Parathyroid adenoma (tissue), 2 donors: ENCODE results near the gene PCDH9.
"Not testable (repeated sequence)": the region's sequence is repeated elsewhere in the genome, so short reads cannot be mapped to it uniquely, and the experiment has no call there.

Source experiments
- H2AFZ ChIP-seq: fragments of 300-600 bp; sonication (generic); one replicate; pipeline ENCODE4 v1.7.0; 2017; ENCODE audit warnings: antibody characterized with exemption, mild to moderate bottlenecking
- H3K27ac ChIP-seq: fragments of 300-600 bp; sonication (generic); one replicate; pipeline ENCODE4 v1.7.0; 2017
- H3K27me3 ChIP-seq: fragments of 300-600 bp; sonication (generic); one replicate; pipeline ENCODE4 v1.7.0; 2017; ENCODE audit warnings: low read length; ENCODE audit not compliant: control insufficient read depth, insufficient read depth
- H3K36me3 ChIP-seq: fragments of 300-600 bp; sonication (generic); one replicate; pipeline ENCODE4 v1.7.0; 2017; ENCODE audit warnings: low read length; ENCODE audit not compliant: control insufficient read depth, insufficient read depth
- H3K4me1 ChIP-seq: fragments of 300-600 bp; sonication (generic); one replicate; pipeline ENCODE4 v1.7.0; 2017; ENCODE audit warnings: control low read depth
- H3K4me2 ChIP-seq: fragments of 300-600 bp; sonication (generic); one replicate; pipeline ENCODE4 v1.7.0; 2017; ENCODE audit warnings: low read length
- H3K4me3 ChIP-seq: fragments of 300-600 bp; sonication (generic); one replicate; pipeline ENCODE4 v1.7.0; 2017; ENCODE audit warnings: low read depth, low read length
- H3K79me2 ChIP-seq: fragments of 300-600 bp; sonication (generic); one replicate; pipeline ENCODE4 v1.7.0; 2017; ENCODE audit warnings: control low read depth
- H3K9ac ChIP-seq: fragments of 300-600 bp; sonication (generic); one replicate; pipeline ENCODE4 v1.7.0; 2017; ENCODE audit warnings: mild to moderate bottlenecking
- H3K9me3 ChIP-seq: fragments of 300-600 bp; sonication (generic); one replicate; pipeline ENCODE4 v1.7.0; 2017; ENCODE audit warnings: low read length; ENCODE audit not compliant: control insufficient read depth
- CTCF ChIP-seq: fragments of 300-600 bp; sonication (generic); IDR thresholded peaks from one replicate; pipeline ENCODE4 v1.7.0; 2017; ENCODE audit warnings: antibody characterized with exemption, mild to moderate bottlenecking
- donor health status: primary hyperparathyroidism.

PCDH9 gene

DNA sequence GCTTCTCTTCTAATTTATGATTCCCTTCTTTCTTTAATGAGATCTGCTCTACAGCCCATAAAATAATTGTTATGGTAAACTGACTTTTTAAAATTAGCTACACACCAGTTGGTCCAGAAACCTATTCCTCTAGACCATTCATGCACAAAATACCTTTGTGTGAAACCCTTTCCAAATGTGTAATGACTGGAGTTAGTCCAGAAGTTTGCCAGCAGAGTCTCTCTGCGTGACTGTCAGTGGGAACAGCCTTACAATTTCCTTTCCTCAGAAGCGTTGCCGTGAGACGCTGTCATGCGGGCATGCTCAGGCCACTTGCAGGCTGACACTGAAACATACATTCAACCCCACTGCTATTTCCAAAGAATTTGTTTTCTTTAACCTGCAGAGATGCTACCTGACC lies 965.2 kb downstream of the PCDH9 start:
- H3K27ac ChIP-seq, result no peak overlapping the region
- no peaks in the 10 kb centered on the region for H3K9me3 ChIP-seq
- H3K36me3 ChIP-seq, result no peaks in the 10 kb centered on the region
- no peak overlapping the region for H3K9ac ChIP-seq
- H3K4me2 ChIP-seq, result no peak overlapping the region
- no peak overlapping the region for H2AFZ ChIP-seq
- H3K79me2 ChIP-seq, result no peaks in the 10 kb centered on the region
- no peaks in the 10 kb centered on the region for H3K4me1 ChIP-seq
- no peak overlapping the region for H3K4me3 ChIP-seq
- no peak for TF ChIP-seq CTCF
- H3K27me3 ChIP-seq, result no peaks in the 10 kb centered on the region

- Histone ChIP-seq H3K9ac (no peak overlapping the region), H3K79me2 (no peaks in the 10 kb centered on the region), H2AFZ (no peak overlapping the region), H3K27ac (no peak overlapping the region), H3K27me3 (no peaks in the 10 kb centered on the region), H3K4me3 (no peak overlapping the region), H3K4me2 (no peak overlapping the region), H3K4me1 (no peaks in the 10 kb centered on the region), H3K36me3 (no peaks in the 10 kb centered on the region), H3K9me3 (no peaks in the 10 kb centered on the region)
- no peak for TF ChIP-seq CTCF
Measured at GRCh38 chr13:66262330-66262729, 967.8 kb downstream of the PCDH9 start.

- H3K9me3 ChIP-seq, H3K36me3 ChIP-seq, H3K9ac ChIP-seq, H3K27me3 ChIP-seq, H3K79me2 ChIP-seq, H3K4me1 ChIP-seq, H3K4me3 ChIP-seq, H2AFZ ChIP-seq, H3K4me2 ChIP-seq, H3K27ac ChIP-seq: not testable (repeated sequence)
Measured at GRCh38 chr13:66259426-66259825, 970.7 kb downstream of the PCDH9 start.
